SK-N-MC (cell line): ENCODE results near the gene RNF215.

ENCODE experiments used
- DNase-seq: peaks from one replicate; pipeline ENCODE4 v3.0.0-alpha.2; 2011; ENCODE audit warnings: low read depth, low spot score
- H3K27ac ChIP-seq: fragments of 200-600 bp; sonication (generic); 2 replicates; pipeline ENCODE4 v1.5.1; 2016; ENCODE audit warnings: mixed run types
- H3K36me3 ChIP-seq: fragments of 200-600 bp; sonication (generic); 2 replicates; pipeline ENCODE4 v1.6.1; 2017; ENCODE audit warnings: antibody characterized with exemption, low read length, mixed read lengths; ENCODE audit not compliant: insufficient read depth
- H3K4me3 ChIP-seq: fragments of 200-600 bp; sonication (generic); 2 replicates; pipeline ENCODE4 v1.5.1; 2016
- H3K9ac ChIP-seq: fragments of 200-600 bp; sonication (generic); 2 replicates; pipeline ENCODE4 v1.8.0; 2017; ENCODE audit warnings: mixed run types, mixed read lengths; ENCODE audit not compliant: insufficient read length
- H3K9me3 ChIP-seq: fragments of 200-600 bp; sonication (generic); 2 replicates; pipeline ENCODE4 v1.6.1; 2017; ENCODE audit warnings: low read depth, mild to moderate bottlenecking, antibody characterized with exemption, low read length, moderate library complexity, mixed read lengths
- EZH2 ChIP-seq: fragments of 200-600 bp; sonication (generic); IDR thresholded peaks from one replicate; pipeline ENCODE4 v1.6.1; 2017; ENCODE audit warnings: antibody characterized with exemption
- FOXP2 ChIP-seq: optimal IDR thresholded peaks from 2 replicates; pipeline ENCODE3; 2011; ENCODE audit warnings: mild to moderate bottlenecking, moderate library complexity; ENCODE audit not compliant: insufficient read depth; ENCODE audit errors: extremely low read length, control extremely low read depth
- POLR2AphosphoS5 ChIP-seq: IDR thresholded peaks from 2 replicates; pipeline ENCODE4 v1.6.1; 2012; ENCODE audit warnings: mild to moderate bottlenecking, low read depth, low read length, borderline replicate concordance

RNF215 gene

DNA sequence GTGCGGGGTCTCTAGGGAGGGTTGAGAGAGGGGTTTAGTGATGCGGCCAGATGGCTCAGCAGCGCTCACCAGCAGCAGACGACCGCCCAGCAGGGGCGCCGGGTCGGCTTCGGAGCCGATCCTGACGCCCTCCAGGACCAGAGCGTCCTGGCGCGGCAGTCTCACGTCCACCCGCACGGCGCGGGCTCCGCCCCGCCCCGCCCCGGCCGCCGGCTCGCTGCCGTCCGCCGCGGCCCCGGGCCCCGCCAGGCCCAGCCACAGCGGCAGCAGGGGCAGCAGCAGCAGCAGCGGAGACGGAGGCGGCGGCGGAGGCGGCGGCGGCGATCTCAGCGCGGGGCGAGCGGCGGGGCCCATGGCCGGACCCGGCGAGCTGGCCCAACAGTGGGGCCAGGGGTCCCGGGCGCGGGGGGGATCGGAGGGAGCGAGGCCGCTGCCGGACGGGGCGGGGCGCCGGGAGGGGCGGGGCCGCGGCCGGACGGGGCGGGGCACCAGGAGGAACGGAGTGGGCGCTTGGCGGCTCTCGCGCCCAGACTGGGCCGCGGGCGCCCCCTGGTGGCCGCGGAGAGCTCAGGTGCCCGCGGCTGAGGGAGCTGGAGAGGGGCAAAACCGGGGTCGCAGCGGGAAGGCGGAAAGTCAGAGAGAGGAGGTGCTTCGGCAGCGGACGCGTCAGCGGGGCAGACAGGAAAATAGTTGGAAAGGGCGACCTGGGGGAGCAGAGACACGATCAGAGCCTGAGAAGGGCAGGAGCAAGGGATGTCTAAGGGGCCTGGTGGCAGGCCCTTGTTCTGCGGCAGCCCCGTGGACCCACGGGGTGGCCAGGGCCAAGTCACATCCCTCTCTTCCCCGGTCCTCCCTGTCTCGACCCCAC is at the start of gene RNF215:
Gene RNF215, minus strand, starts transcription at position 452 of the 868 bp plus-strand sequence. Its CDS starts 98 bp downstream, at position 354.
- TF ChIP-seq FOXP2, result no peak
- no peak for TF ChIP-seq POLR2AphosphoS5
- TF ChIP-seq EZH2, result no peak
- Histone ChIP-seq H3K27ac (no peak within 1 kb of the TSS), H3K4me3 (peak within 1 kb of the TSS; percentile 67), H3K9ac (no peak within 1 kb of the TSS), H3K36me3 (no peaks in the 10 kb centered on the region), H3K9me3 (no peaks in the 10 kb centered on the region)
- DNase-seq, result no peak

- Histone ChIP-seq H3K36me3 (no peaks in the 10 kb centered on the region), H3K9me3 (no peaks in the 10 kb centered on the region), H3K9ac (peak overlapping the region; percentile 63), H3K27ac (peak overlapping the region; percentile 94), H3K4me3 (peak overlapping the region; percentile 79)
- TF ChIP-seq FOXP2 (no peak), EZH2 (no peak), POLR2AphosphoS5 (no peak)
- no peak for DNase-seq
Measured at GRCh38 chr22:30436196-30436595, 49.0 kb upstream of the RNF215 start.

- Histone ChIP-seq H3K36me3 (no peaks in the 10 kb centered on the region), H3K9ac (peak overlapping the region; percentile 63), H3K27ac (peak overlapping the region; percentile 94), H3K9me3 (no peaks in the 10 kb centered on the region), H3K4me3 (peak overlapping the region; percentile 79)
- TF ChIP-seq POLR2AphosphoS5, result peak; percentile 36; the same call in 1 of the 2 replicates
- TF ChIP-seq FOXP2, result no peak
- peak; percentile 84 for DNase-seq
Measured at GRCh38 chr22:30435674-30436126, 48.5 kb upstream of the RNF215 start.

GRCh38 chr22:30434843-30435242 is 47.6 kb upstream of the RNF215 start:
- DNase-seq, result no peak
- peak overlapping the region; percentile 91 for H3K27ac ChIP-seq
- H3K36me3 ChIP-seq, result no peaks in the 10 kb centered on the region
- H3K4me3 ChIP-seq, result peak overlapping the region; percentile 79
- H3K9me3 ChIP-seq, result no peaks in the 10 kb centered on the region
- TF ChIP-seq EZH2 (no peak), FOXP2 (no peak), POLR2AphosphoS5 (no peak)
- H3K9ac ChIP-seq, result peak overlapping the region; percentile 42

GRCh38 chr22:30433773-30434172 is 46.6 kb upstream of the RNF215 start:
- Histone ChIP-seq H3K9ac (no peak overlapping the region), H3K4me3 (no peak overlapping the region), H3K9me3 (no peaks in the 10 kb centered on the region), H3K27ac (no peak overlapping the region), H3K36me3 (no peaks in the 10 kb centered on the region)
- TF ChIP-seq POLR2AphosphoS5 (no peak), FOXP2 (no peak), EZH2 (no peak)
- DNase-seq, result no peak

- H3K9ac ChIP-seq, result no peak overlapping the region
- TF ChIP-seq POLR2AphosphoS5, result no peak
- TF ChIP-seq EZH2, result no peak
- TF ChIP-seq FOXP2, result no peak
- H3K36me3 ChIP-seq, result no peaks in the 10 kb centered on the region
- no peaks in the 10 kb centered on the region for H3K9me3 ChIP-seq
- no peak for DNase-seq
- H3K27ac ChIP-seq, result no peak overlapping the region
- no peak overlapping the region for H3K4me3 ChIP-seq
Measured at GRCh38 chr22:30433227-30433626, 46.0 kb upstream of the RNF215 start.

DNA sequence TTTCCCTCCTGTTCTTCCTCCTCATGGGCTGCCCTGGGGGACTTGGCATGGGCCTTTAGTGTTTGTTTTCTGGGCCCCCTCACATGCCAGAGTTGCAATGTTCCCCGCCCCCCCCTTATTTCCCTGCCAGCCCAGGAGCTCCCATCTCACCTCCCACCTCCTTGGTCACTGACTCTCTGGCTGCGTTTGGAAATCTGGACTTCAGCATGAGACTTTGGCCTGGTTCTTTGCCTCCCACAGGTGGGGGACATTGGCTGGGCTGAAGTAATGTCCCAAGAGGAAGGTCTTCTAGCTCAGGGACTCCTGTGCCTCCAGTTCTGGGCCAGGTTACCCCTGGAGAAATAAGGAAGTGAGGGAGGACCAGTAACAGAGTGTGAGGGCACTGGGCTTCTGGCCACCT is 45.3 kb upstream of the RNF215 start:
- no peak overlapping the region for H3K9ac ChIP-seq
- no peaks in the 10 kb centered on the region for H3K9me3 ChIP-seq
- H3K4me3 ChIP-seq, result no peak overlapping the region
- no peak overlapping the region for H3K27ac ChIP-seq
- DNase-seq, result no peak
- TF ChIP-seq POLR2AphosphoS5 (no peak), FOXP2 (no peak), EZH2 (no peak)
- H3K36me3 ChIP-seq, result peaks cover 4% of the 10 kb centered on the region; the same call in 1 of the 2 replicates

GRCh38 chr22:30432096-30432495 is 44.9 kb upstream of the RNF215 start:
- TF ChIP-seq FOXP2, result no peak
- H3K9me3 ChIP-seq, result no peaks in the 10 kb centered on the region
- H3K4me3 ChIP-seq, result no peak overlapping the region
- no peak for DNase-seq
- peaks cover 8% of the 10 kb centered on the region; the same call in 1 of the 2 replicates for H3K36me3 ChIP-seq
- H3K27ac ChIP-seq, result no peak overlapping the region
- no peak overlapping the region for H3K9ac ChIP-seq
